Sigmoid colon (tissue), 7 donors: ENCODE results near the gene INPP5E. TPM values are rescaled to one million over a fixed set of nuclear protein-coding genes. Genes with fewer than 3 reads are reported as not detected.

Experiments
- DNase-seq: peaks from one replicate; pipeline ENCODE4 v3.0.0-alpha.2; 2019
- H3K27ac ChIP-seq, 4 donors: fragments of 200-600 bp; sonication (generic); one replicate each; pipeline ENCODE4 v1.5.1; 2016 to 2019; ENCODE audit warnings: mild to moderate bottlenecking in 1 of 4
- H3K27me3 ChIP-seq, 3 donors: fragments of 200-600 bp; sonication (generic); one replicate each; pipeline ENCODE4 v1.5.1; 2019; ENCODE audit warnings: mild to moderate bottlenecking in 1 of 3
- H3K36me3 ChIP-seq, 4 donors: fragments of 200-600 bp; sonication (generic); one replicate each; pipeline ENCODE4 v1.5.1; 2016 to 2019
- H3K4me1 ChIP-seq, 4 donors: fragments of 200-600 bp; sonication (generic); one replicate each; pipeline ENCODE4 v1.5.1; 2017 to 2019
- H3K4me3 ChIP-seq, 4 donors: fragments of 200-600 bp; sonication (generic); one replicate each; pipeline ENCODE4 v1.5.1; 2017 to 2019; ENCODE audit warnings: mild to moderate bottlenecking in 2 of 4, moderate library complexity in 1 of 4
- H3K9me3 ChIP-seq, 4 donors: fragments of 200-600 bp in 3 of 4; sonication (generic) in 3 of 4; one replicate each; pipeline versions ENCODE4 v1.5.1 to v1.6.1; 2013 to 2019
- EP300 ChIP-seq, 4 donors: sonication (generic); formaldehyde crosslinking; IDR thresholded peaks; one replicate each; pipeline ENCODE4 v1.6.1; 2017; ENCODE audit warnings: antibody characterized with exemption in 4 of 4
- POLR2A ChIP-seq, 2 donors: fragments of 450-650 bp; IDR thresholded peaks; one replicate each; pipeline ENCODE4 v1.6.1; 2016; ENCODE audit warnings: antibody characterized with exemption in 2 of 2, mild to moderate bottlenecking in 2 of 2, moderate library complexity in 2 of 2
- POLR2AphosphoS5 ChIP-seq, 4 donors: sonication (generic); formaldehyde crosslinking; IDR thresholded peaks; one replicate each; pipeline ENCODE4 v1.6.1; 2017; ENCODE audit warnings: antibody characterized with exemption in 4 of 4
- WGBS, 2 donors: extraction: QIAGEN DNeasy Blood & Tissue Kit; methylation state at CpG; one replicate each; pipeline ENCODE4 v1.1.7; 2013; 5-methylcytosine and 5-hydroxymethylcytosine counted together
- intact Hi-C: fragments of 100-400 bp; cut with DNase I; formaldehyde crosslinking; loops from one replicate; pipeline ENCODE4 v1.15.1; 2023
- polyA plus RNA-seq, 3 donors: library from polyadenylated mRNA; stranded (reverse); fragments of 200-250 nt; gene quantifications; one replicate each; pipeline ENCODE4 v1.2.3, GENCODE V29; 2013
- total RNA-seq, 4 donors: library from RNA; depleted of rRNA; stranded (reverse); fragments of >200 nt; gene quantifications; one replicate each; pipeline ENCODE4 v1.1.0, GENCODE V29; 2016
- TF ChIP-seq, protein P1 (sequence below), 4 experiments: fragments of 450-650 bp in 3 of 4; fragments of 200-600 bp in 1 of 4; IDR thresholded peaks; one replicate each; pipeline ENCODE4 v1.5.1; 2016 to 2019; ENCODE audit warnings: antibody characterized with exemption in 4 of 4, mild to moderate bottlenecking in 3 of 4, moderate library complexity in 2 of 4
- donor health status: healthy with polysubstance abuse.
- donor health status: Bipolar disorder and iron deficiency.
- donor health status: healthy.

The INPP5E gene
- total and polyA plus RNA-seq, 7 donors, result 1.8 to 12.2 (median 5.6) TPM

DNA sequence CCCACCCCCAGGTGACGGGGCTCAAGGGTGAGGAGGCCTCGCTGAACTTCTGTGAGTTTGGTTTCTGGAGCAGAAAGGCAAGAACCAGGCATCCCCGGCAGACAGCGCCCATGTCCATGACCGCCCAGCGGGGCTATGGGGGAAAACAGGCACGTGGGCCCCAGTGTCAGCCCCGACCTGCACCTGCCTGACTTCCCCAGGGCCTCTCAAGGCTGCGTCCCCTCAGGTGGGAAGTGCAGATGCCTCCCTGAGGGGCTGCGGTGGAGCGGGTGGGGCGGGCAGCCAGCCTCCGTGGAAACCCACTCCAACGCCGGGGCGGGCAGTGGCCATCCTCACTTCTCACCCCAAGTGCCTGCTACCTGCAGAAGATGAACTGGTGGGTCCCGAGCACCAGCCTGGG lies 59.3 kb downstream of the INPP5E start:
- Histone ChIP-seq H3K36me3 (peaks cover 7 to 71% (median 28%) of the 10 kb centered on the region in 4 donors), H3K27ac (no peak overlapping the region), H3K27me3 (no peaks in the 10 kb centered on the region), H3K9me3 (no peaks in the 10 kb centered on the region), H3K4me1 (no peaks in the 10 kb centered on the region), H3K4me3 (no peak overlapping the region)
- 94 to 95% methylated on average over 17 of the region's 17 CpGs for WGBS, 2 donors
- TF ChIP-seq EP300 (IDR thresholded peaks at IDR 0.05) (no peak), POLR2AphosphoS5 (IDR thresholded peaks at IDR 0.05) (no peak), POLR2A (IDR thresholded peaks at IDR 0.05) (no peak)
- TF ChIP-seq, protein P1, sequence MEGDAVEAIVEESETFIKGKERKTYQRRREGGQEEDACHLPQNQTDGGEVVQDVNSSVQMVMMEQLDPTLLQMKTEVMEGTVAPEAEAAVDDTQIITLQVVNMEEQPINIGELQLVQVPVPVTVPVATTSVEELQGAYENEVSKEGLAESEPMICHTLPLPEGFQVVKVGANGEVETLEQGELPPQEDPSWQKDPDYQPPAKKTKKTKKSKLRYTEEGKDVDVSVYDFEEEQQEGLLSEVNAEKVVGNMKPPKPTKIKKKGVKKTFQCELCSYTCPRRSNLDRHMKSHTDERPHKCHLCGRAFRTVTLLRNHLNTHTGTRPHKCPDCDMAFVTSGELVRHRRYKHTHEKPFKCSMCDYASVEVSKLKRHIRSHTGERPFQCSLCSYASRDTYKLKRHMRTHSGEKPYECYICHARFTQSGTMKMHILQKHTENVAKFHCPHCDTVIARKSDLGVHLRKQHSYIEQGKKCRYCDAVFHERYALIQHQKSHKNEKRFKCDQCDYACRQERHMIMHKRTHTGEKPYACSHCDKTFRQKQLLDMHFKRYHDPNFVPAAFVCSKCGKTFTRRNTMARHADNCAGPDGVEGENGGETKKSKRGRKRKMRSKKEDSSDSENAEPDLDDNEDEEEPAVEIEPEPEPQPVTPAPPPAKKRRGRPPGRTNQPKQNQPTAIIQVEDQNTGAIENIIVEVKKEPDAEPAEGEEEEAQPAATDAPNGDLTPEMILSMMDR (IDR thresholded peaks at IDR 0.05), result no peak
- DNase-seq, result no peak
- intact Hi-C loops, result no loop called here

DNA sequence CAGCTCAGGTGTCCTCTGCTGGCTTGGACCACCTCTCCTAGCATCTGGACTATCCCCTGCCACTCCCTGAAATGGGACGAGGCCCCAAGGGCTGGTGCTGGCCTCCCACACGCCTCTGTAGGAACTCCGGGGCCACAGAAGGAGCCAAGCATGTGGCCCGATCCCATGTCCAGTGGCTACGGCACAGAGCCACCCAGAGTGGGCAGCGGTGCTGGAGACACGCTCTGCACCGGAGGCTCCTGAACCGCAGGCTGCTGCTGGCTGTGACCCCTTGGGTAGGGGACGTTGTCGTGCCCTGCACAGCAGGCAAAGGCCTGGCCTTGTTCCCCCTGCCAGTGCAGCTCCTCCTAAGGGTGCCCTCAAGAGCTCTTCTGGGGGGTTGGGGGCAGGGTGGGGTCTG lies 59.8 kb downstream of the INPP5E start:
- intact Hi-C loops, result no loop called here

DNA sequence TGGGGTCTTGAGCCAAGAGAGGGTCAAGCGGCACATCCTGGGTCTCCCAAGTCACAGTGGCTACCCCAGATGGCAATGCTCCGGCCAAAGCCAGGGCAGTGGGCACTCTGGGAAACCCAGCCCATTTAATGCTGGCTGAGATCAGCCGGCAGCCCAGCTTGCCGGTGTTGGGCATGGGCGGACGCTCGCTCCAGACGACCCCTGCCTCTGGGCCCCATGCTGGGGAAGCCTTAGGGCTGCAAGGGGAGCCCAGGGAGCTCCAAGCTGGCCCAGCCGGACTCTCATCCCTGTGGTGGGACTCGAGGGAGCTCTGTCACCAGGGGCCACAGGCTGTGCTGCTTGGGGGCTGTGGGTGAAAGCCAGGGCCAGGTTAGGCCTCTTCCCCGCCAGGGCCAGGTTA lies 60.2 kb downstream of the INPP5E start:
- 93 to 95% methylated on average over 11 of the region's 11 CpGs for WGBS, 2 donors
- intact Hi-C loops, result no loop called here
- Histone ChIP-seq H3K4me3 (no peak overlapping the region), H3K27me3 (no peaks in the 10 kb centered on the region), H3K4me1 (no peaks in the 10 kb centered on the region), H3K27ac (no peak overlapping the region), H3K9me3 (no peaks in the 10 kb centered on the region), H3K36me3 (peaks cover 7 to 61% (median 21%) of the 10 kb centered on the region in 4 donors)
- DNase-seq, result no peak
- TF ChIP-seq EP300 (IDR thresholded peaks at IDR 0.05) (no peak), POLR2A (IDR thresholded peaks at IDR 0.05) (no peak), POLR2AphosphoS5 (IDR thresholded peaks at IDR 0.05) (no peak)
- TF ChIP-seq, protein P1 (IDR thresholded peaks at IDR 0.05), result no peak

More for the DNA sequence above, 59.8 kb downstream of the INPP5E start:
- 90 to 92% methylated on average over 11 of the region's 11 CpGs for WGBS, 2 donors
- Histone ChIP-seq H3K4me3 (no peak overlapping the region), H3K36me3 (peaks cover 7 to 66% (median 26%) of the 10 kb centered on the region in 4 donors), H3K27ac (no peak overlapping the region), H3K27me3 (no peaks in the 10 kb centered on the region), H3K9me3 (no peaks in the 10 kb centered on the region), H3K4me1 (no peaks in the 10 kb centered on the region)
- TF ChIP-seq, protein P1 (IDR thresholded peaks at IDR 0.05), result no peak
- TF ChIP-seq POLR2A (IDR thresholded peaks at IDR 0.05), result no peak
- no peak for TF ChIP-seq POLR2AphosphoS5 (IDR thresholded peaks at IDR 0.05)
- TF ChIP-seq EP300 (IDR thresholded peaks at IDR 0.05), result no peak
- no peak for DNase-seq

DNA sequence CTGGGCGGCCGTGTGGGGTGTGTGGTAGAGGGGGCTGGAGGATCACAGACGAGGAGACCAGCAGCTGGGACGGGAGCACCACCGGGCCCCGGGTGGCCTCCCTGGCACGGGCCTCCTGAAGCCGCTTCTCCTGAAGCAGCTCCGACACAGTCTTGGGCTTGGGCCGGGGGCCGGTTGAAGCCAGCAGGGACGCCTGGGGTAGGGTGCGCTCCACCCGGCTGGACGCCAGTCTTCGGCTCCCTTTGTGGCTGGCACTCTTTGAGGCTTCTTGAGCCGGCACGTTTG lies 60.7 kb downstream of the INPP5E start:
- H3K4me1 ChIP-seq, result no peaks in the 10 kb centered on the region
- no peak for DNase-seq
- 92 to 94% methylated on average over 18 of the region's 18 CpGs for WGBS, 2 donors
- no peaks in the 10 kb centered on the region for H3K9me3 ChIP-seq
- no peaks in the 10 kb centered on the region for H3K27me3 ChIP-seq
- TF ChIP-seq POLR2AphosphoS5 (IDR thresholded peaks at IDR 0.05) (no peak), POLR2A (IDR thresholded peaks at IDR 0.05) (no peak), EP300 (IDR thresholded peaks at IDR 0.05) (no peak)
- TF ChIP-seq, protein P1 (IDR thresholded peaks at IDR 0.05), result no peak
- no peak overlapping the region for H3K27ac ChIP-seq
- H3K4me3 ChIP-seq, result no peak overlapping the region
- H3K36me3 ChIP-seq, result peaks cover 7 to 56% (median 18%) of the 10 kb centered on the region in 4 donors
- intact Hi-C loops, result no loop called here

Other genes with a start within 250 kb of the INPP5E start
- not detected for gene LHX3, start 234.7 kb downstream of the INPP5E start, total RNA-seq
- not detected for gene LHX3, start 234.7 kb downstream of the INPP5E start, polyA plus RNA-seq
- 1 to 10 TPM; 3.2 to 6.4 (median 4.8) TPM for gene QSOX2, start 194.0 kb downstream of the INPP5E start, total RNA-seq
- gene QSOX2, start 194.0 kb downstream of the INPP5E start, polyA plus RNA-seq, result 10 to 100 TPM in 1 of 3 donors, under 1 TPM in 2; 0.60 to 10.1 (median 0.69) TPM
- not detected for gene CCDC187, start 135.8 kb downstream of the INPP5E start, total RNA-seq
- under 1 TPM in 1 of 3 donors, not detected in 2; 0.32 TPM for gene CCDC187, start 135.8 kb downstream of the INPP5E start, polyA plus RNA-seq
- 10 to 100 TPM in 2 of 4 donors, 1 to 10 TPM in 2; 5.0 to 16.1 (median 12.2) TPM for gene GPSM1, start 112.3 kb downstream of the INPP5E start, total RNA-seq
- gene GPSM1, start 112.3 kb downstream of the INPP5E start, polyA plus RNA-seq, result 1 to 10 TPM; 2.3 to 4.8 (median 2.4) TPM
- gene DNLZ, start 76.1 kb downstream of the INPP5E start, total RNA-seq, result 10 to 100 TPM; 19.7 to 41.9 (median 37.8) TPM
- gene DNLZ, start 76.1 kb downstream of the INPP5E start, polyA plus RNA-seq, result 10 to 100 TPM in 2 of 3 donors, 1 to 10 TPM in 1; 8.4 to 11.6 (median 10.2) TPM
- gene CARD9, start 66.2 kb downstream of the INPP5E start, total RNA-seq, result 1 to 10 TPM; 1.5 to 6.9 (median 2.3) TPM
- gene CARD9, start 66.2 kb downstream of the INPP5E start, polyA plus RNA-seq, result 1 to 10 TPM; 1.8 to 3.0 (median 2.3) TPM
- 10 to 100 TPM in 1 of 4 donors, 1 to 10 TPM in 3; 2.6 to 10.8 (median 5.1) TPM for gene SNAPC4, start 39.7 kb downstream of the INPP5E start, total RNA-seq
- gene SNAPC4, start 39.7 kb downstream of the INPP5E start, polyA plus RNA-seq, result 10 to 100 TPM in 1 of 3 donors, 1 to 10 TPM in 2; 1.4 to 10.4 (median 1.8) TPM
- gene ENTR1, start 29.2 kb downstream of the INPP5E start, total RNA-seq, result 10 to 100 TPM; 23.2 to 42.7 (median 32.9) TPM
- 10 to 100 TPM; 16.2 to 47.2 (median 17.6) TPM for gene ENTR1, start 29.2 kb downstream of the INPP5E start, polyA plus RNA-seq
- gene PMPCA, start 29.2 kb downstream of the INPP5E start, total RNA-seq, result 10 to 100 TPM; 22.9 to 28.5 (median 25.6) TPM
- 10 to 100 TPM; 24.6 to 49.9 (median 30.3) TPM for gene PMPCA, start 29.2 kb downstream of the INPP5E start, polyA plus RNA-seq
- 10 to 100 TPM; 22.9 to 33.9 (median 30.2) TPM for gene SEC16A, start 43.2 kb upstream of the INPP5E start, total RNA-seq
- 10 to 100 TPM; 22.8 to 57.0 (median 24.5) TPM for gene SEC16A, start 43.2 kb upstream of the INPP5E start, polyA plus RNA-seq
- gene NOTCH1, start 106.2 kb upstream of the INPP5E start, total RNA-seq, result 10 to 100 TPM; 16.6 to 36.0 (median 31.8) TPM
- 10 to 100 TPM in 1 of 3 donors, 1 to 10 TPM in 2; 1.8 to 30.8 (median 3.7) TPM for gene NOTCH1, start 106.2 kb upstream of the INPP5E start, polyA plus RNA-seq
- gene EGFL7, start 223.1 kb upstream of the INPP5E start, total RNA-seq, result 10 to 100 TPM; 31.0 to 75.6 (median 46.0) TPM
- 10 to 100 TPM in 2 of 3 donors, 1 to 10 TPM in 1; 6.0 to 43.5 (median 27.6) TPM for gene EGFL7, start 223.1 kb upstream of the INPP5E start, polyA plus RNA-seq
- 10 to 100 TPM; 28.0 to 62.4 (median 33.7) TPM for gene AGPAT2, start 247.6 kb upstream of the INPP5E start, total RNA-seq
- gene AGPAT2, start 247.6 kb upstream of the INPP5E start, polyA plus RNA-seq, result 100 to 1,000 TPM in 2 of 3 donors, 10 to 100 TPM in 1; 92.5 to 345 (median 181) TPM